ENCODE results near the gene PRKN. TPM values are rescaled to one million over a fixed set of nuclear protein-coding genes. Genes with fewer than 3 reads are reported as not detected.

Gene PRKN
- total RNA-seq, 1 donor from 2014 or later = 0.79 TPM

DNA sequence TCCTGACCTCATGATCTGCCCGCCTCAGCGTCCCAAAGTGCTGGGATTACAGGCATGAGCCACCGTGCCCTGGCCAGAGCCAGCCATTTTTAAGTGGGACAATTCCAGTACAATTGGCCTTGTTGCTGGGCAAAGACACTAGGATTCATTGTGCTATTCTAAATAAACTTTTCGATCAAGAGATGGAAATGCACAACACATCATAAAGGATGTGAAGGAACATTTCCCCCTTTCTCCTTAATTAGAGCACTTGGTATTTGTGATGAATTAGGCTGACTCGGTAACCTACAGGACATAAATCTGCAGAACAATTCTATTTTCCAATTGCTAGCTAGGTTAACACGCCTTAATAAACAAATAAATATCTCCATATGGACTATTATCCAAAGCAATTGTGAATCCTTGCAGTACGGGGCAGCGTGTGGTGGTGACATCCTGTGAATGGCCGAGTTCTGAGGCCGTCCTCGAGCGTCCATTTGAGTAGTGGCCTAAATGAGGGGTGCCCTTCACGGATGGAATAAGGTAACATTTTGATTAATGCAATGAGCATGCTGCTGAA is 1047.5 kb downstream of the PRKN start:
- DNase-seq (ENCODE audit: low read depth) (no peak), FAIRE-seq (no peak)
- H3K36me3 ChIP-seq (ENCODE audit: control insufficient read depth, insufficient read depth, low read length) = no peaks in the 10 kb centered on the region
- H3K27me3 ChIP-seq (ENCODE audit: control insufficient read depth, insufficient read depth, low read length) = no peaks in the 10 kb centered on the region
- TF ChIP-seq, protein P1, sequence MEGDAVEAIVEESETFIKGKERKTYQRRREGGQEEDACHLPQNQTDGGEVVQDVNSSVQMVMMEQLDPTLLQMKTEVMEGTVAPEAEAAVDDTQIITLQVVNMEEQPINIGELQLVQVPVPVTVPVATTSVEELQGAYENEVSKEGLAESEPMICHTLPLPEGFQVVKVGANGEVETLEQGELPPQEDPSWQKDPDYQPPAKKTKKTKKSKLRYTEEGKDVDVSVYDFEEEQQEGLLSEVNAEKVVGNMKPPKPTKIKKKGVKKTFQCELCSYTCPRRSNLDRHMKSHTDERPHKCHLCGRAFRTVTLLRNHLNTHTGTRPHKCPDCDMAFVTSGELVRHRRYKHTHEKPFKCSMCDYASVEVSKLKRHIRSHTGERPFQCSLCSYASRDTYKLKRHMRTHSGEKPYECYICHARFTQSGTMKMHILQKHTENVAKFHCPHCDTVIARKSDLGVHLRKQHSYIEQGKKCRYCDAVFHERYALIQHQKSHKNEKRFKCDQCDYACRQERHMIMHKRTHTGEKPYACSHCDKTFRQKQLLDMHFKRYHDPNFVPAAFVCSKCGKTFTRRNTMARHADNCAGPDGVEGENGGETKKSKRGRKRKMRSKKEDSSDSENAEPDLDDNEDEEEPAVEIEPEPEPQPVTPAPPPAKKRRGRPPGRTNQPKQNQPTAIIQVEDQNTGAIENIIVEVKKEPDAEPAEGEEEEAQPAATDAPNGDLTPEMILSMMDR (IDR thresholded peaks at IDR 0.05; ENCODE audit: insufficient read depth, low read length, severe bottlenecking) = no peak
- H3K4me3 ChIP-seq (ENCODE audit: low read depth, low read length) = no peak overlapping the region

DNA sequence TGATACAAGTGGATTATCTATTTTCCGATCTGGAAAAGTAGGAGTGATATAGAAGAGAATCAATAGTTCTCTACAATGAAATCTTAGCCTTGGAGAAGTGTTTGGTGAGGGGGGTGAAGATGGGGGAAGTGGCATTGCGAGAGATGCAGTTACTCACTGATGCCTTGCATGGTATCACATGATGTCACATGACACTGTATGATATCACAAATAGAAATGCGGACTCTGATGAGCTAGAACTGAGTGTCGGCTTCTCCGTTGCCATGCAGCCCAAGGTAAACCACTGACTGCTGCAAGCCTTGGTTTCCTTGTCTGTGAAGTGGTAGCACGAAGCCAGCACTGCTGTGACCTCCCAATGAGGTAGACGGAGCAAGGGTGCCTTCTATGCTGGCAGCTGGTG is 1050.4 kb downstream of the PRKN start:
- H3K27me3 ChIP-seq (ENCODE audit: control insufficient read depth, insufficient read depth, low read length) = no peaks in the 10 kb centered on the region
- TF ChIP-seq, protein P1 (IDR thresholded peaks at IDR 0.05; ENCODE audit: insufficient read depth, low read length, severe bottlenecking) = no peak
- H3K36me3 ChIP-seq (ENCODE audit: control insufficient read depth, insufficient read depth, low read length) = no peaks in the 10 kb centered on the region
- H3K4me3 ChIP-seq (ENCODE audit: low read depth, low read length) = no peak overlapping the region
- DNase-seq (ENCODE audit: low read depth) (no peak), FAIRE-seq (no peak)

DNA sequence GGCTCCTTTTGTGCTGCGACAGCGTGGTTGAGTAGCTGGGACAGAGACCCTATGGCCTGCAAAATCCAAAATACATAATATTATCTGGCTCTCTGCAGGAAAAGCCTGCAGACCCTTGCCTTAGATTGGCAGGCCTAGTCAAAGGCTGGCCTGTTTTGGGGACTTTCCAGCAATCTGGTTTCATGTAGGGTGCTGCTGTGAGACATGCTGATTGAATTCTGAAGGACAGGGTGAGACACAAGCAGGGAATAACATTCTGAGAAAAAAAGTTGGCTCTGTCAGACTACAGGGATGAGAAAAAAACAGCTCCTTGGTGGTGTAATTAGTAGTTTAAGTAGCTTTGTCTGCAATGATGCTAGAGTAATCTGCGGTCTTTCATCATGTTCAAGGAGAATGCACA is 1051.0 kb downstream of the PRKN start:
- FAIRE-seq (no peak), DNase-seq (ENCODE audit: low read depth) (no peak)
- TF ChIP-seq, protein P1 (IDR thresholded peaks at IDR 0.05; ENCODE audit: insufficient read depth, low read length, severe bottlenecking) = no peak
- Histone ChIP-seq H3K4me3 (ENCODE audit: low read depth, low read length) (no peak overlapping the region), H3K36me3 (ENCODE audit: control insufficient read depth, insufficient read depth, low read length) (no peaks in the 10 kb centered on the region), H3K27me3 (ENCODE audit: control insufficient read depth, insufficient read depth, low read length) (no peaks in the 10 kb centered on the region)

DNA sequence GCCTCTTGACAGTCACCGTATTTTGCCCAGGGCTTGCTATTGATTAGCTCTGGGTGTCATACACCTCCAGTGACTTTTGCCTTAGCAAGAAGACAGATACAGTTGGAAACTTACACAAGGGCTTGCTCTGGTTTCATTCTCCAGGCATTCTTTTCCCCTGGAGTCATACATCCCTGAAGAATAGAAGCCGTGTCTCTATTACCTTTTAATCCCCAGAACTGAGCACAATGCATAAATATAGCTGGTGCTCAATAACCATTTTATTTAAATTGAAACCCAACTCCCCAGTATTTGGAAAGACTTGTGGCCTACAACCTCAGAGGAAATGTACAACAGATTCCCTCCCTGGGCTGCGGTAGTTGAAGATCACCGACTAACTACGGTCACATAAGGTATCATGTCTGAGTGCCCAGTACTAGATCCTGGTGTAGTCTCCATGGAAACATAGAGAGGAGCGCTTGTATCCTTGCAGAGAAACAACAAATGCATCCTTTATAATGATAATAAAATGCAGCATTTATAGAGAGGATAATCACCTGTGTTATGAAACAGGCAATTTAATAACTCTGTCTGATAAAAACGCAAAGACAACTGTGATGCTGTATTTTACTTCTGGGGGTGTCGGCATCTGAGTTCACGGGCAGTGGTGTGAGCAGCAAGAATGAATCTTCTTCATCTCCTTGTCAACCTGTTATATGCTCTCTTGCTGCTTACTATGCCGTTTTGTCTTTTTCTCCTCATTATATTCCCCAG is 1052.5 kb downstream of the PRKN start:
- Histone ChIP-seq H3K27me3 (ENCODE audit: control insufficient read depth, insufficient read depth, low read length) (no peaks in the 10 kb centered on the region), H3K36me3 (ENCODE audit: control insufficient read depth, insufficient read depth, low read length) (no peaks in the 10 kb centered on the region), H3K4me3 (ENCODE audit: low read depth, low read length) (no peak overlapping the region)
- DNase-seq (ENCODE audit: low read depth) (no peak), FAIRE-seq (no peak)
- TF ChIP-seq, protein P1 (IDR thresholded peaks at IDR 0.05; ENCODE audit: insufficient read depth, low read length, severe bottlenecking) = no peak

DNA sequence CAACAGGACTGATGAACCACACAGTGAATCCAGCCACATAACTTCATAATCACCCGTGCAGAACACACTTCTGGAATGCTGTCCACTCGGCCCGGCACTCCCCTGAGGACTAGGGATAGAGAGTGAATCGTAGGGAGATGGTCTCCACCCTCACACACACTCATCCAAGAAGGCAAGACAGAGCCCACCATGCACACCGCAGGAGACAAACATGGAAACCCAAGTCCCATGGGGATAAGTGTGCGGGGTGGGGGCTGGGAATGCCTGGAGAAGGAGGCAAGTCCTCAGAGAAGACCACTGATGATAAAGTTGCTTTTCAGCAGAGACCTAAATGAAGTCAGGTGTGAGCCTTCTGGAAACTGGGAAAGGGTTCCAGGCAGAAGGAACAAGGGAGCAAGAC is 1054.5 kb downstream of the PRKN start:
- DNase-seq (ENCODE audit: low read depth) (no peak), FAIRE-seq (no peak)
- H3K4me3 ChIP-seq (ENCODE audit: low read depth, low read length) = no peak overlapping the region
- no peaks in the 10 kb centered on the region for H3K27me3 ChIP-seq (ENCODE audit: control insufficient read depth, insufficient read depth, low read length)
- TF ChIP-seq, protein P1 (IDR thresholded peaks at IDR 0.05; ENCODE audit: insufficient read depth, low read length, severe bottlenecking) = no peak
- no peaks in the 10 kb centered on the region for H3K36me3 ChIP-seq (ENCODE audit: control insufficient read depth, insufficient read depth, low read length)

All from bronchial epithelial cell (primary cell).